Coronary artery (tissue), 2 donors: ENCODE results near the gene ACD.

ENCODE experiments used
- DNase-seq: peaks from one replicate; pipeline ENCODE4 v3.0.0-alpha.2; 2017; ENCODE audit warnings: low spot score
- H3K27ac ChIP-seq, 2 donors: fragments of 200-600 bp; sonication (generic); one replicate each; pipeline ENCODE4 v1.5.1; 2016 to 2019
- H3K4me3 ChIP-seq: fragments of 200-600 bp; sonication (generic); 2 replicates; pipeline ENCODE4 v1.5.1; 2016; ENCODE audit warnings: mild to moderate bottlenecking, moderate library complexity
- CTCF ChIP-seq: fragments of 200-600 bp; sonication (generic); IDR thresholded peaks from one replicate; pipeline ENCODE4 v1.5.1; 2019; ENCODE audit warnings: antibody characterized with exemption

ACD gene

GRCh38 chr16:67675999-67676398, 15.9 kb upstream of the ACD start:
- no peak overlapping the region for H3K4me3 ChIP-seq
- no peak for TF ChIP-seq CTCF

GRCh38 chr16:67675579-67675935, 15.5 kb upstream of the ACD start:
- Histone ChIP-seq H3K27ac (peak overlapping the region in 1 of 2 donors; percentile 82), H3K4me3 (no peak overlapping the region)
- DNase-seq, result no peak
- TF ChIP-seq CTCF, result no peak

More at GRCh38 chr16:67675999-67676398, 15.9 kb upstream of the ACD start:
- no peak overlapping the region for H3K27ac ChIP-seq
- no peak for DNase-seq

GRCh38 chr16:67674851-67675578, 15.0 kb upstream of the ACD start:
- TF ChIP-seq CTCF, result no peak
- Histone ChIP-seq H3K4me3 (no peak overlapping the region), H3K27ac (peak overlapping the region in 1 of 2 donors; percentile 82)
- DNase-seq, result peak; percentile 71

GRCh38 chr16:67673712-67674580, 13.9 kb upstream of the ACD start:
- H3K4me3 ChIP-seq, result peak overlapping the region; percentile 34
- TF ChIP-seq CTCF, result no peak
- DNase-seq, result peak; percentile 79
- H3K27ac ChIP-seq, result peak overlapping the region in 1 of 2 donors; percentile 82

- H3K27ac ChIP-seq, result peak overlapping the region; percentile 32 to 82
- DNase-seq, result peak; percentile 78
- no peak overlapping the region for H3K4me3 ChIP-seq
- no peak for TF ChIP-seq CTCF
Measured at GRCh38 chr16:67672739-67673662, 12.9 kb upstream of the ACD start.

GRCh38 chr16:67672306-67672705, 12.2 kb upstream of the ACD start:
- no peak overlapping the region for H3K4me3 ChIP-seq
- no peak for DNase-seq
- peak overlapping the region in 1 of 2 donors; percentile 19 for H3K27ac ChIP-seq
- TF ChIP-seq CTCF, result no peak
